Hematopoietic multipotent progenitor cell treated with erythropoietin and hydrocortisone succinate and interleukin-3 and kit ligand, for 15 days (in vitro differentiated cells): Measurements from ENCODE around the gene NUTM2G.
"Not testable (repeated sequence)": the region's sequence is repeated elsewhere in the genome, so short reads cannot be mapped to it uniquely, and the experiment has no call there.

Source experiments
- DNase-seq: peaks from one replicate; pipeline ENCODE4 v3.0.0-alpha.2; 2015; ENCODE audit warnings: low spot score

NUTM2G gene

DNA sequence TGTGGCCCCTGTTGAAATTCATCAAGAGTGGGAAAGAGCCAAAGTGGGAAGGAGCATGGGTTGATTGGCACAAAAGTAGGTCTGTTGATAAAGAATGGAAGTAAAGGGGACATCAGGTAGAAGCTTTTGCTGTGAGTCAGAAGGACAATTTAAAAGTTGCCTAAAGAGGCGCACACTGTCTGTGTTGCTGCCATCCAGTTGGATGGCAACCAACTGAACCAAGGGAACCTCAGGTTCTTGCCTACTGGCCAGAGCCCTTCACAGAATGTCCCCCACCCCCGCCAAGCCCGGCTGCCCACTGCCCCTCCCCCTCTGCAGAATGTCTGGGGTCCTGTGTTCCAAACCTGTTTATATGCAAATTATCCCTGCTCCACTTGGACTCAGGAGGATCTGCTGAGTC, at the start of gene NUTM2G:
NUTM2G (plus strand) TSS at position 301 of the 400 bp plus-strand sequence. CDS start 182 bp downstream, outside the sequence.
- not testable (repeated sequence) for DNase-seq

DNA sequence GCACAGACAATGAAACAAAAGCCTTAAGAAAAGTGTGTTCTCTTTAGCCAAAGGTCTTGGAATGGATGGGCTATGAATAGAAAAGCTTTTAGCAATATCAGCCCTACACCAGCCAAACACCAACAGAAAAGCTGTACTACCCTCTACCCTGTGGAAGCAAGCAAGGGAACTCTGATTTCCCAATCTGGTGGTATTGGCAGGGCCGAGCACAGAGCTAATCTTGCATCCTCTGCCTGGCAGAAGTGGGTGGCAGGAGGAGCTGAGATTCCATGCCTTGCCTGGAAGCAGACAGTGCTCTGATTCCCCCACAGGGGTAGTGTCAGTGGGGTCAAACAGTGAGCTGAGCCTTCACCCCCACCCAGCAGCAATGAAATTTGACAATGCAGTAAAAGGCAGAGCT, 44.7 kb upstream of the NUTM2G start:
- no peak for DNase-seq

- no peak for DNase-seq
These were observed 44.2 kb upstream of the NUTM2G start for GRCh38 chr9:96884443-96884842.

GRCh38 chr9:96885424-96885823, 43.2 kb upstream of the NUTM2G start:
- no peak for DNase-seq

DNA sequence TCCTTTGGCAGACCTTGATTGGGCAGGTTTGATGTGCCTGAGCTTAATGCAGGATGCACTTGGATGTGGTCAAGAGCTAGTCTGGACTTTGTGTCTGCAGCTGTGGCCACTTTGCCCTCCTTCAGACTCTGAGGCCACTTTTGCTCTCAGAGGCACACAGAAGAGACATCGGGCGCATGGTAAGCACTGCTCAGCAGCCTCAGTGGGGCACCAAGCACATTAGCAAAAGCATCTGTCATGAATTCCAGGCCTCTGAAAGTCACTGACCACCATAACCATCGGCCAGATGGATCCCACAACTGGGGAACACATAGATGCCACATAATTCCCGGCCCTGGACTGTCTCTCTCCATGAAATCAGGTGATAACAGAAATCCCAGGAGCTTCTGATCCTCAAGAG, 40.1 kb upstream of the NUTM2G start:
- no peak for DNase-seq

DNA sequence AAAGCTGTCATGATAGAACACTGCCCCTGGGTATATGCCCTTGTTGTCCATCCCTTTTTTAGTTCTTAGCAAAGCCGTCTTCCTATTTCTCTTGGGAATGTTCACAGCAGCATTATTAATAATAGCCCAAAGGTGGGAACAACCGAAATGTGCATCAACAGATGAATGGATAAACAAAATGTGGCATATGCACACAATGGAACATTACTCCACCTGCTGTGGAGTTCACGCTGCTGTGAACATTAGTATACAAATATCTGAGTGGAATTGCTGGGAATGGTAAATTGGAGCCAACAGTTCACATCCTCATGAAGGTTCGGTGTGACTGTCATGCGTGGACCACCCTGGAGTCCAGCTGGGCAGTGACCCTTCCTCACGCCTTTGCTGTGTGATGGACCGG, 36.5 kb upstream of the NUTM2G start:
- no peak for DNase-seq

- not testable (repeated sequence) for DNase-seq
These were observed 28.6 kb upstream of the NUTM2G start for GRCh38 chr9:96900010-96900409.

GRCh38 chr9:96904947-96905722, 23.5 kb upstream of the NUTM2G start:
- DNase-seq: not testable (repeated sequence)

- not testable (repeated sequence) for DNase-seq
These were observed 20.2 kb upstream of the NUTM2G start for GRCh38 chr9:96908479-96908878.

DNA sequence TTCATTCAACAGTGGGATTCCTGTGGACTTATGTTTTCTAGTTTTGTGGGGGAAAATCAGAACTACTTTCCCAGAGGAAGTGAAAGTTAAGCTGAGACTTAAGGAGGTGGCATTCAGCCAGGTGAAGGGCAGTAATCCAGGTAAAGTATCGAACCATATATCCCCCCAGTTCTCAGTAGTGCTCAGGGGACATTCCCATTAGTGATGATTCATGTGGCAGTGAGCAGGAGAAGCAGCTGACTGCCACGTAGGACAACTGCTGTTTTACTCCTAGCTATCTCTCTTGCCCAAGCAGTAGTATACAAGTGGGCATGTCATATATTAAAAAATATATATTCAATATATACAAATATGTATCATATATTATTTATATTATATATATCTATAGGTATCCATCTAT, 13.1 kb upstream of the NUTM2G start:
- not testable (repeated sequence) for DNase-seq

- DNase-seq: not testable (repeated sequence)
These were observed 12.1 kb upstream of the NUTM2G start for GRCh38 chr9:96916531-96916930.

DNA sequence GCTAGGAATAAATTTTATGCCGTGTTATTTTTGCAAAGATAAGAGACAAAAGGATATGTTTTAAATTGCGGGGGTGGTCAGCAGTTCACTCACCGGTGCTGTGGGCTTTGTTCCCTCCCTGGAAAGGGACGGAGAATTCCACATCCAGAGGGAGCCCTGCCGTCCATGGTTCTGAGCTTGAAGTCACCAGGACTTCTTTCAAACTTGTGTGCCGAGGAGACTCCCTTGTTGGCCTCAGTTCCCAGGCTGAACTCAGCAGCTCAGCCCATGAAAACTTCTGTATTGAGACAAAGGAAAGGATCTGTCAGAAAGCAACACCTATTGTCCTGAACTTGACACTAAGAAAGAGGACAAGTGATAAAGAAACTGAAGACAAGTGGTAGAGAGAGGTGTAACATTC, 10.1 kb upstream of the NUTM2G start:
- not testable (repeated sequence) for DNase-seq

- DNase-seq: not testable (repeated sequence)
These were observed 7.8 kb upstream of the NUTM2G start for GRCh38 chr9:96920803-96921202.

DNA sequence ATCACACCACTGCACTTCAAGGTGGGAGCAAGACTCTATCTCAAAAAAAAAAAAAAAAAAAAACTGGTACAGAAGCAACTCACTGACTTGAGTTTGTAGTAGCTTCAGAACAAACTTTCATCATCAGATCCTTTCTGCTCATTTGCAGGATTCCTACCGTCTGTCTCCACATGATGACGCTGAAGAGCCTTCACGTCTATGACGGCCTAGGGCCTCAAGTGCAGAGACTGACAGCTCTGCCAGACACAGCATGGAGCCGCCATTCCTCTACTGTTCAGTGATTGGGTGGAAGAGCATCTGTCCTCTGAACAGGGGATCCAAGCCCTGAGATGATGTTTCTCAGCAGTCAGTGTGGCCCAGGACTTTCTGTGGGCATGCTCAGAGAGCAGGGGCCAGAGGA, 3.1 kb upstream of the NUTM2G start:
- not testable (repeated sequence) for DNase-seq

- not testable (repeated sequence) for DNase-seq
These were observed 3.0 kb downstream of the NUTM2G start for GRCh38 chr9:96931665-96932064.

- DNase-seq: not testable (repeated sequence)
These were observed 5.5 kb downstream of the NUTM2G start for GRCh38 chr9:96934097-96934496.

DNA sequence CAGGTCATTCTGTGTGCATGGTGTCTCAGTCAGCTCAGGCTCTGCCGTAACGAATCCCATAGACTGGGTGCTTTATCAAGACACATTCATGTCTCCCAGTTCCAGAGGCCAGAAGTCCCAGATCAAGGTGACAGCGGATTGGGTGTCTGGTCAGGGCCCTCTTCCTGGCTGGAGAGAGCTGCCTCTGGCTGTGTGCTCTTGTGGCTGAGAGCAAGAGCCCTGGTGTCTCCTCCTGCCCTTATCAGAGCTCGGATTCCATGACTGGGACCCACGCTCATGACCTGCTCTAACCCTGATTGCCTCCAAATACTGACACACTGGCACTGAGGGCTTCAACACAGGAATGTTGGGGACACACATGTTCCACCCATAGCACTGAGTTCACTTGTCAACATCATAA, 6.1 kb downstream of the NUTM2G start:
- DNase-seq: not testable (repeated sequence)

- not testable (repeated sequence) for DNase-seq
These were observed 6.8 kb downstream of the NUTM2G start for GRCh38 chr9:96935401-96935800.

GRCh38 chr9:96937442-96937841, 8.8 kb downstream of the NUTM2G start:
- DNase-seq: not testable (repeated sequence)

- not testable (repeated sequence) for DNase-seq
These were observed 10.5 kb downstream of the NUTM2G start for GRCh38 chr9:96938957-96939665.

DNA sequence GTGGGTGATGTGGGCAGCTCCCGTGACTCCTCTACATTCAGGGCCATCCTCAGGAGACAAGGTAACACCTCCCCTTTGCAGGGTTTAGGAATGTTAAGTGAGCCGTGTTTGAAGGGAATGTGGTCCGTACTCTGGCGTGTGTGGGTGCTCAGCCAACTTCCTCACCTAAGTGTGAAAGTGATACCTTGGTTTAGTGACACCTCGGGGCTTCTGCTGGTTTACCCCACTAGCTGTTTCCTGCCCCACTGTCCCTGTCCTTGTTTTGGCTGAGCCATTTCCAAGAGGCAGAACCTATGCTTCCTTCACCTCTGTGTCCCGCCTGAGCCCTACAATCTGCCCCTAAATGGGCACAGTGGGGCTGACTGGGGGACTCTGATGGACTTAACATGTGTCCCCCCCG, 12.3 kb downstream of the NUTM2G start:
- not testable (repeated sequence) for DNase-seq

- DNase-seq: not testable (repeated sequence)
These were observed 13.0 kb downstream of the NUTM2G start for GRCh38 chr9:96941628-96942027.

DNA sequence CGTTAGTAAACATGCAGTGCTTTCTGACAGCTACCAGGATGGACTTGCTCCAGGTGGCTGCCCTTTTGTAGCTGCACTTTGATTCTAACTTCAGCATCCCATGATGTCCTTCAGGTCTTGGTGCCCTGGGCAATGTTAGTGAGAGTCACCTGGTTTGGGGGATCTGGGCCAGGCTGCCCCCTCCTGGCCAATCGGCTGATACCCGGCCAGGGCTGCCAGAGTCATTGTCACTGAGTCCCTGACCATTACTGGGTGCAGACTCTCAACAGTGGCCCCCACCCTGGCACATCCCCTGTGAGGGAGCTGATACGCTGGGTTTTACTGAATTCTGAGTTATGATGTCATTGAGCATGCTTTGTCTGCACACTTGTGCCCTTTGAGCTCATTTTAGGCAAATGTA, 13.5 kb downstream of the NUTM2G start:
- DNase-seq: not testable (repeated sequence)
